NCI-H2107 treated with DMSO at 0.1 percent for 48 hours (cell line): Measurements from ENCODE around the gene ZNF385C.

Experiments
- DNase-seq: peaks from one replicate; lab custom pipeline; 2025; ENCODE audit not compliant: unreplicated experiment; lab: John Stamatoyannopoulos, UW

ZNF385C gene

GRCh38 chr17:42126836-42127235 lies 28.6 kb upstream of the ZNF385C start:
- no peak for DNase-seq

- no peak for DNase-seq
Measured at GRCh38 chr17:42125565-42125964, 27.3 kb upstream of the ZNF385C start.

GRCh38 chr17:42124256-42124655 lies 26.0 kb upstream of the ZNF385C start:
- no peak for DNase-seq

- no peak for DNase-seq
Measured at GRCh38 chr17:42122371-42123303, 24.4 kb upstream of the ZNF385C start, which contains the start of gene HSPB9. HSPB9 (plus strand) TSS chr17:42122804; CDS start chr17:42122851, 47 bp downstream.

- DNase-seq, result peak; percentile 20
Measured at GRCh38 chr17:42120770-42121769, 22.8 kb upstream of the ZNF385C start, which contains the start of gene KAT2A. KAT2A (minus strand) TSS chr17:42121367; CDS start chr17:42121304, 63 bp downstream.

- DNase-seq, result no peak
Measured at GRCh38 chr17:42120161-42120769, 22.0 kb upstream of the ZNF385C start.

- no peak for DNase-seq
Measured at GRCh38 chr17:42119301-42119700, 21.0 kb upstream of the ZNF385C start.

GRCh38 chr17:42118545-42118944 lies 20.3 kb upstream of the ZNF385C start:
- peak; percentile 26 for DNase-seq

- DNase-seq, result no peak
Measured at GRCh38 chr17:42118126-42118510, 19.8 kb upstream of the ZNF385C start.

- no peak for DNase-seq
Measured at GRCh38 chr17:42117397-42118125, 19.3 kb upstream of the ZNF385C start.

- DNase-seq, result peak; percentile 78
Measured at GRCh38 chr17:42116705-42117396, 18.6 kb upstream of the ZNF385C start.

- DNase-seq, result no peak
Measured at GRCh38 chr17:42114118-42114517, 15.8 kb upstream of the ZNF385C start.

- DNase-seq, result no peak
Measured at GRCh38 chr17:42113293-42114069, 15.2 kb upstream of the ZNF385C start.

GRCh38 chr17:42112552-42113176 lies 14.4 kb upstream of the ZNF385C start, which contains the start of gene DHX58:
DHX58 (minus strand) TSS chr17:42112714; CDS start chr17:42111892, 822 bp downstream.
- DNase-seq, result peak; percentile 88

GRCh38 chr17:42111871-42112551 lies 13.7 kb upstream of the ZNF385C start:
- peak; percentile 24 for DNase-seq

GRCh38 chr17:42111265-42111636 lies 13.0 kb upstream of the ZNF385C start:
- no peak for DNase-seq
